NCI-H774 (cell line): ENCODE measurements around the gene ZNF783.

Experiments
- DNase-seq: peaks from one replicate; lab custom pipeline; 2025; lab: John Stamatoyannopoulos, UW

ZNF783 gene

DNA sequence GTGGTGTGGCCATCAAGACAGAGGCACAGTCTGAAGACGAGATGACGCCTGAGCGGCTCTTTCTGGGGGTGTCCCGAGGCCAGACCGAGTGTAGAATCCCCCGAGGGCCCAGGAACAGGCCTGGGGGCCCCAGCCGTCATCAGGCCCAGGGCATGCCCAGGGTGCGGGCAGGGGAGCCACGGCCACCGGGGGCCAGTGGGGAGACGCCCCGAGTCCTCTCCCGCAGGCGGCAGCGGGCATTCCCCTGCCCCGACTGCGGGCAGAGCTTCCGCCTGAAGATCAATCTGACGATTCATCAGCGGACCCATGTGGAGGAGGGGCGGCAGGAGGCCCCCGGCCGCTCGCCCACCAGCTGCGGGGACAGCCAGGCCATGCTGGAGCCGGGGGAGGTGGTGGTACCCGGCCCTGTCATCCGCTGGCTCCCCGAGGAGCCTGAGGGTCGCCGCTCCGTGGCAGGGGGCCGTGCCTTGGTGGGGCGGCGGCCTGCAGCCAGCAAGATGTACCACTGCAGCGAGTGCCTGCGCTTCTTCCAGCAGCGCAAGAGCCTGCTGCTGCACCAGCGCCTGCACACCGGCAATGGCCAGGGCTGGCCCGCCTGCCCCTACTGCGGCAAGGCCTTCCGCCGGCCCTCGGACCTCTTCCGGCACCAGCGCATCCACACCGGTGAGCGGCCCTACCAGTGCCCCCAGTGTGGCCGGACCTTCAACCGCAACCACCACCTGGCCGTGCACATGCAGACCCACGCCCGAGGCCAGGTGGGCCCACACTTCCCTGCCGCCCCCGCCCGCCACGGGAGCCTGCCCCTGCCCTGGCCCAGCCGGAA is 19.7 kb downstream of the ZNF783 start:
- DNase-seq: no peak

DNA sequence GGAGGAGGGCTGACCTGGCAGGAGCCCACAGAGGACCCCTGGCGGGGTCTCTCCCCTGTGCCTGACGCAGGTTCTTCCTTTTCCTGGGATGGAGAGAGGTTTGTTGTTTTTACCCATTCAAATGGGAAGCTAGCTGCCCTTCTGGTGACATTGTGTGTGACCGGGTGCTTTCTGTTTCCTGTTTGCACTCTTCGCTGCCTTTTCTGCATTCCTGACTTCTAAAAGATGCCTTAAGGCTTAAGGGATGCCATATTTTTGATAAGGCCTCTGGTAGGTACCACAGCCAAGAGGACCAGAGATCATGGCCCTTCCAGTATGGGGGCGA is 20.3 kb downstream of the ZNF783 start:
- DNase-seq: no peak

DNA sequence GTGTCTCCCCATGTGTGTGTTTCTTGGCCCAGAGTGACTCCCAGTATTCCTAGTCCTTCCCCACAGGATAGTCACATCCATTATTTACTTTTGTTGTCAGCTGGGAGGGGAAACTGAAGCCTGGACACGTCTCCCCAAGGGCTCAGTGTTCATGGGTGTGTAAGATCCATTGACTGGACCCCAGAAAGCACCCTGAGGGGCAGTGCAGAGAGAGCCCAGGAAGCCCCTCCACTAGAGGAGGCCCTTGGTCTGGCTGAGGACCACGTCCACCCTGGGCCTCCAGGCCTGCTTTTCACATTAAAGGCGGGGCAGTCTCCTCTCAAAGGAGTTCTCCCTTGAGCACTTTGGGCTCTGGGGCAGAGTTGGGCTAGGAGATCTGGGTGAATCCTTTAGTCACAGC is 21.3 kb downstream of the ZNF783 start:
- no peak for DNase-seq

DNA sequence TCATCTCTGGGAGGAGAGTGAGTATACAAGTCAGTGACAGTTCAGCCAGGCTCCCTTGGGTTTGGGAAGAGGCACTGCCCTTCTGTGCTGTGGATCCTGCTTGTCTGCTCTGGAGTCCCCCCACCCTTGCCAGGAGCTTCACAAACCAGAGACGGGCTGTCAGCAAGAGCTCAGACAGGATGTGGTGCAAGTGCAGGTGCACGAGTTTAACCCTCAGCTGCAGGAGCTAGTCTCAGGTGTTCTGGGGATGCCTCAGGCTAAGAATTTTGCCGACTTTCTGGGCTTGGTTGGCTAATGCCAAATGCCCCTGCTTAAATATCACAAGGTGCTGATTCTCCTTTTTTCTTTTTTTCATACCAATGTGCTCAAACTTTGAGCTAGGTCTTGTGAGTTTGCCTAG is 22.3 kb downstream of the ZNF783 start:
- DNase-seq: no peak

DNA sequence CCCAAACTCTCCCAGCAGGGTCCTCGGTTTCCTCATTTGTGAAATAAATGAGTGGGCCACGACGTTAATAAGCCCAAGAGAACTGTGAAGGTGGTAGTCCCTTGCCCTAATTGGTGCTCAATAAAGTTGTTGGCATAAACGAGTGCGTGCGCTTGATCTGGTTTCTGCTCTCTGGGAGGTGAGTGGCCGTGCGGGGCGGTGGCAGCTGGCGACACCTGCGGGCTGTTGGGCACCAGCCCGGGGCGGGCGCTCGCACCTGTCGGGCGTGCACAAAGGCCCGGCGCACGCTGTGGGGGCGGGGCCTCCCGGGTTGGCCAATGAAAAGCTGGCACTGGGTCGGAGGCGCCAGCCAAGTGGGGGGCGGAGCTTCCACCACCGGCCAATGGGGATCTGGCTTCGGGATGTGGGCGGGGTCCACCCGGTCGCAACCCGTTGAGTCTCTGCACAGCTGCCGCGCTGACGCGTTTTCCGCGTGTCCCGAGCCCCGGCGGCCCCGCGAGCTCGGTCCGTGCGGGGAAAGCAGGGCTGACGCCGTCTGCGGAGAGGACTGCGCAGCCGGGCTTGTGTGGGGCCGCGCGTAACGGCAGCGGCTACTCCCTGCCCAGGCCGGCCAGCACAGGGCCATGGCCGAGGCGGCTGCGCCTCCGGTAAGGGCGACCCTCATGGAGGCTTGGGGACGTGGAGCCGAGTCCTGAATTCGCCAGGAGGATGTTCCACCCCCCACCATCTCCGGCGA is 23.0 kb downstream of the ZNF783 start:
- peak; percentile 95 for DNase-seq

DNA sequence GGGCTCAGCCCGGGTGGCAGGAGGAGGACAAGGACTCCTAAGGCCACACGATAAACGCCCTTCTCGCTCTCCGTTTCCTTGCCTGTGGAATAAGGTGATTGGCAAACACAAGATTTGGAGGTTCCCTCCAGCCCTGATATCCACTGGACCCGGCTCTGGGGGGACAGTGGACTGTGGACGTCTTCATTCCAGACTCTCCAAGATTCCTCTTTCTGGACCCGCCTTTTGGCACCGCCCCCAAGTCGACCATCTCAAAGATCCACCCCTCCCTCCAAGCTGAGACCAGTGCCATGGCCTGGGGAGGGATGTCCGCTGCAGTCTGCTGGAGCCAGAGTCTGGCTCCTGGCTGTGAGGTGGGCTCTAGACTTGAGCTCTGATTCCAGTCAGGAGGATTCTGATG is 23.6 kb downstream of the ZNF783 start:
- no peak for DNase-seq

DNA sequence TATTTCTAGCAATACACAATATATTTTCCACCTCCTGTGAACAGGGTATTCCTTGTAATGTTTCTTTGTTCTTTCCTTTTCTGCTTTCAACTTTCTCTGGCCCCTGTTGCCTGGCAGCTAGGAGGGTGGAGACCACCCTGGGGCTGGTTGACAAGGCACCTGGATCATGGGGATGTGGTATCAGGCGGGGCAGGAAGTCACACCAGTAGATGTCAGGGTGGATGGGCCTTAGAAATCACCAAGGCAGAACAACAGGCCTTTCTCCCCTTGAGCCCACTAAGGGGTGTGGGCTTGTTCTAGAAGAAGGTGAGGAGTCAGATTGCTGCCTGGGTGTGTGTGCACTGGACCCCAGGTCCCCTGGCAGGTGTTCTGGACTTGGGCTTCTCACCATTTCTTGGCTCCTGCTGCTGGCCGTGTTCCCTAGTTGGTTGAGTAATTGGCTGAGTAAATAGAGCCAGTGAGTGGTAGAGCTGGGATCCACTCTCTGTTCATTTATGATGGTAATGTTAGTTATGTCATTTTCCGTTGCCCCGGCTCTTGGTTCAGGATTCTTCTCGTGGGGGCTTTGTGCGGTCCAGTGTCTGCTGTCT is 24.9 kb downstream of the ZNF783 start:
- DNase-seq: no peak

DNA sequence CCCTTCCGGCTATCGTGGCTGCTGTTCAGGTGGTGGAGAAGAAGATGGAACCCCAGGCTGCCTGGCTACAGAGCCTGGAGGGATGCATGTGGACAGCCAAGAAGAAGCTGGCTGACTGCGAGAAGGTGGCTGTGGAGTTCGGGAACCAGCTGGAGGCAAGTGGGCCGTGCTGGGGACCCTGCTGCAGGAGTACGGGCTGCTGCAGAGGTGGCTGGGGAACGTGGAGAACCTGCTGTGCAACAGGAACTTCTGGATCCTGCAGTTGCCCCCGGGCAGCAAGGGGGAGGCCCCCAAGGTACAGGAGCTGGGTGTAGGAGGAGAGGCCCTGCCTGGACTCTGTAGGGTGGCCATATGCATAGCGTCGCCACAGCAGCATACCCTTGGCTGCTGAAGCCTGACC is 25.6 kb downstream of the ZNF783 start:
- no peak for DNase-seq

DNA sequence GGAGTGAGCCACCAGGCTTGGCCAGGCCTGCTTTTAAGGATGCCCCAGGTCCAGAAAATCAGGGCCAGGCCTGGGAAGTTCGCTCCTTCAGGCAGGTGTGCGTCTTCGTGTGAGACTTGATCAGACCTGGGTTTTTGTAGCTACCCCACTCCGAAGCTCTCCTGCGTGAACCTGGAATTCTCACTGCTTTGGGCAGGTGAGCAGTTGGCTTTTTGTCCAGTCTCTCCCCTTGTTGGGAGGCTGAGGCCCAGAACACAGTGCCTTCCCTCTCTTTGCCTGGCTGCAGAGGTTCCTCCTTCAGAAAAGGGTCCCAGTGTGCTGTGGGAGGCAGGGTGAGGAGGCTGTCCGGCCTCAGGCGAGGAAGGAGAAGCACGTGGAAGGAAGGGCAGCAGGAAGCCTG is 27.3 kb downstream of the ZNF783 start:
- no peak for DNase-seq

DNA sequence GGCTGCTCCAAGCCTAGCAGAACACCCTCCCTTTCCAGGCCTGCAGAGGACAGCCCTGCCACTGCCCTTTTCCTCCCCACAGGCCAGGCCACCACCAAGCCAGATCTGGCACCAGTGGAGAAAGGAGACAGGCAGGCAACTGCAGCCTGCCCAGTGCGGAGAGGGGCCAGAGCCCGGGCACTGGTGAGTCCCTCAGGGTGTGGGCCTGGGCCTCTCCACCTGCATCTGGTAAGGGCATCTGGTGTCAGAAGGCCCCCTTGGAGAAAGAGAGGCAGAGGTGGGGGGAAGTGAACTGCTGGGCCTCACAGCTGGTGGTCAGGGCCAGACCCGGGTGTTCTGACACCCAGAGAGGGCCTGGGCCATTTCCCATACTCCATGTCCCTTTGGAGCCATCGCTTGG is 27.9 kb downstream of the ZNF783 start:
- no peak for DNase-seq

DNA sequence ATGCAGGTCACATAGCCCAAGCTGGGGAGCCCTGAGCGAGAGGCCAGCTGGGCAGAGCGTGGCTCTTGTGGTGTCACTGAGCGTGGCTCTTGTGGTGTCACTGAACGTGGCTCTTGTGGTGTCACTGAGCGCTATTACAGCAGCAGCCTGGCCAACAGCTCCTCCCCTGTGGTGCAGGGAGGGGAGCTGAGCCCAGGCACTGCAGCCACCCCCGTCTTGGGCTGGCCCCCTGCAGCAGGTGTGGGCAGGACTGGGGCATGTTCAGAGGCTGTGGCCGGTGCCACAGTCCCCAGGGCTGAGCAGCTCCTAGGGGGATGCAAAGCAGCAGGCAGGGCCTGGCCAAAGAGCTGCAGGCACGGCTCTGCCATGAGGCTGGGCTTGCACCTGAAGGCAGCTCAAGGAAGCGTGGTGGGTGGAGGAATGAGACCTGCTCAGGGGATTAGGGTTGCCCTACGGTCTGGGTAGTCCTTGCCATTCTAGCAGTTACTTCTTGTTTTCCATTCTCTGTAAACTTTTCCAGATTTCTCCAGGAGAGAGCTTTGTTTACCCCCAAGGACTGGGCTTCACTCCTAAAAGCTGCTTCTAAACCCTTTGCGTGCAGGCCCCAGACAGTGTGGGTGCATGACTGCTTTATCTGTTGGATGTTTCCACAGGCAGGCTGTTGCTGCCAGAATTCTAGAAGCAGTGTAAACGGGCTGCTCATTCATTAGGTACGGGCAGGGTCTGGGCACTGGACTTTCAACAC is 29.2 kb downstream of the ZNF783 start:
- DNase-seq: no peak

DNA sequence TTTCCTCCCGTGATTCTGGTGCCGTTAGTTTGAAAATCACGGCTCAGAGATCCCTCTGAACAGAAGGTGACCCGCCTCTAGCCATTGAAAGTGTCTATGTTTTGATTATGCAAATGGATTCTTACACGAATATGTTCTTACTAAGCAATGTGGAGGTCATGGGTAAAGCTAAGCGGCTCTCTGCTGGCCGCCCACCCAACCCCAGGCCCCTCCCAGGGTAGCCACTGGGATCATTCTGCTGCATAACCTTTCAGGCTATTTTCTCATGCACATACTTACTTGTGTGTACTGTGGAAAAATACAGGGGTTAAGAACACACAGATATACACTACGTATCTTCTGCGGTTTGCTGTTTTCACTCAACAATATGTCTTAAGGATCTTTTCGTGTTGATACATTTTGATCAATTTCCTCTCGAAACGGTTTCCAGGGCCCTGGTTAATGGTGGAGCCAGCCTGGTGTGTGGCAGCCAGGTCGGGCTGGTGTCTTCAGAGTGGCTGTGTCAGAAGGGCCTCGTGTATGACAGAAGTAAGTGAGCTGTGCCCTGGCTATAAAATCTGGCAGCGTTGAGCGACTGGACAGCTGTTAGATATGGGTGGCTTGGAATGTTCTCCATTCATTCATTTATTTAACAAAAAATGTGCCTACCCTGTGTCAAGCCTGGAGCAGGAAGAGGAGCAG is 29.9 kb downstream of the ZNF783 start:
- DNase-seq: no peak

DNA sequence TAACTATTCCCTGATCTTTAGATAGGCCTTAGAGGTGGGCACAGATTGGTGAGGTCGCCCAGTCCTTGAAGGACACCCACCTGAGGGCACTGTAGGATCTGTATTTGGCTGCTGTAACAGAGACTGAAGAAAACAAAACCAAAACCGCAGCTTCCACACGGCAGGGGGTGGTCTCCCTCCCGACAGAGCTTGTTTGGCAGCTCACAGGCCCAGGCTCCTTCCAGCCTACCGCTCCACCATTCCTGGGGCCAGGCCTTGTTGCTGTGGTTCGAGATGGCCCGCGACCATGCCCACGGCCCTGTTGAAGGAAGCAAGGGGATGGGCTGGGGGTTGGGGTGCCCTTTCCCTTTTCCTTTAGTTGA is 30.4 kb downstream of the ZNF783 start:
- no peak for DNase-seq

DNA sequence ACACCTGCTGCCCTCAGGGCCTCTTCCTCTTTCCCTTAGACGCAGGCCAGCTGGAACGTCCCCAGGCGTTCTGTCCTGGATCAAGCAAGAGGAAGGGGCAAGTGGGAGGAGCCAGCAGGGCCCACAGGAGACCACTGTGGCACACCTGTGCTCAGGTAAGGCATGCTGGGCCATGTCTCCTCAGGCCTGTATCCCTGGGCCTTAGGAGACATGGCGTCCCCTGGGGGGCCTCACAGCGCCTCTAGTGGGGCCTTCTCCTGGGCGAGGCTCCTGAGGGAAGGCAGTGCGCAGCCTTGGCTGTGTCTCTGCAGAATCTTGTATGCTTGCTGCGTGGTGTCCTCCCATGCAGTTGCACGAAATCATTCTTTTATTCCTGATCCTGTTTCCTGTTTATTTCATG is 31.3 kb downstream of the ZNF783 start:
- DNase-seq: no peak

DNA sequence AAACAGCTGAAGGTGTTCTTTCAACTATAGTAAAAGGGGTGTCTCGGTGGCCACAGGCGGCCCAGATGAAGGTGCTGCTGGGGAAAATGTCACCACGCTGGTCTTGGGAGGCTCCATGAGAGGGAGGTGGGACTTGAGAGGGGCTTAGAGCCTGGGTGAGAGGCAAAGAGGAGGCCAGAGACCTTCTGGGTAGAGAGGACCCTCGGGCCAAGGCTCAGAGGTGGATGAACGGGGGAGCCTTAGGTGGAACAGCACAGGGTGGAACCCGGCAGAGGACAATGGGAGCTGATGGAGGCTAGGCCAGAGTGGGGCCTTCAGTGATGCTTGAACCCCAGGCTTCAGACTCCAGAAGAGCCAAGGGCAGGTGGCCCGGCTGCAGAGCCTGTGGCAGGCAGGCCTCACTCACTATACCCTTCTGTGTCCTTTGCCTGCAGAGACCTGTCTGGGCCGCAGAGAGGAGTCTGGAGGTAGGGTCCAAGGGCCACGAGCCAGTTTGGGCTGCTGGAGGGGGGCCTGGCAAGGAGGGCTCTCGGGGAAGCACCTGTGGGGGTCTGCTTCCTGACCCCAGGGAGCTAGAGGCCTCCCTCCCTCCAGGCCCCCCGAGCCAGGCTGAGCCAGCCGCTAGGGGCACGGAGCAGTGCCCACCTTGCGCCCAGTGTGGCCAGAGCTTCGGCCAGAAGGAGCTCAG is 32.1 kb downstream of the ZNF783 start:
- DNase-seq: no peak

DNA sequence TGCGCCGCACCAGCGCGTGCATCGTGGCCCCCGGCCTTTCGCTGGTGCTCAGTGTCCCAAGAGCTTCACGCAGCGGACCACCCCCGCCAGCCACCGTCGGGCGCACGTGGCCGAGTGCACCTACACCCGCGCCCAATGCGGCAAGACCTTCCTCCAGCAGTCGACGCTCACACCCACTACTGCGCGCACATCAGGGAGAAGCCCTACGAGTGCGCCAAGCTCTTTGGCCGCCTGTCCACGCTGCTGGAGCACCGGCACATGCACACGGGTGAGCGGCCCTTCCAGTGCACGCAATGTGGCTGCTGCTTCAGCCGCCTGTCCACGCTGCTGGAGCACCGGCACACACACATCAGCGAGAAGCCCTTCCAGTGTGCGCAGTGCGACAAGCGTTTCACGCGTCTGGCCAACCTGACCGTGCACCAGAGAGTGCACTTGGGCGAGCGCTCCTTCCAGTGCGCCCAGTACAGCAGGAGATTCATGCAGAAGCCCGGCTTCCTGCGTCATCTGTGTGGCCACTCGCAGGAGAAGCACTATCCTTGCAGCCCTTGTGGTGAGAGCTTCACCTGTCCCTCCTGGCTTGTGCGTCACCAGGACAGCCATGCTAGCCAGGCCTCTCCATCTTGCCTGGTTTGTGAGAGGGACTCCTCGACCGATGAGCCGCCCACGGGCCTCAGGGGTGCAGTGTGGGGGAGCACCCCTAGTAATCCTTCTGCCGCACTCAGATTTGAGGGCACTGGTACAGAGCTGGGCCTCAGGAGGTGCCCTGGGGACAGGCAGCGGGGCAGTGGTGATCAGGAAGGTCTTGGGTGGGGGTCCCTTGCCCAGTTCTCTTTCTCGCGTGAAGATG is 32.9 kb downstream of the ZNF783 start:
- no peak for DNase-seq

DNA sequence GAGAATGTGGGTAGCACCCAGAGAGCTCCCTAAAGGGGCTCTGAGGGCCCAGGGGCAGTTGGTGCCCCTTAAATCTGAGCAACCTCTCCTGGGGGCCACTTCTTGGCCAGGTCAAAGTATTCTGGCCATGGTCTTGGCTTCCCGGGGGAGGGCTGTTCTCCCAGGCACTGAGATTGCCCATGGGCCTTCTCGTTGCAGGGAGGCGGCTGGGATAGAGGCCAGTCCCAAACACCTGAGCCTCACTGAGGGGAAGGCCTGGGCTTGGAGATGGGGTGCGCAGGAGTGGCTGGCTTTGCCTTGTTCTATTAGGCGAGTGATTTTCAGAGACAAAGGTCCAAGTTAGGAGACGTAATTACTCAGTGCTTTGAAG is 33.5 kb downstream of the ZNF783 start:
- no peak for DNase-seq

DNA sequence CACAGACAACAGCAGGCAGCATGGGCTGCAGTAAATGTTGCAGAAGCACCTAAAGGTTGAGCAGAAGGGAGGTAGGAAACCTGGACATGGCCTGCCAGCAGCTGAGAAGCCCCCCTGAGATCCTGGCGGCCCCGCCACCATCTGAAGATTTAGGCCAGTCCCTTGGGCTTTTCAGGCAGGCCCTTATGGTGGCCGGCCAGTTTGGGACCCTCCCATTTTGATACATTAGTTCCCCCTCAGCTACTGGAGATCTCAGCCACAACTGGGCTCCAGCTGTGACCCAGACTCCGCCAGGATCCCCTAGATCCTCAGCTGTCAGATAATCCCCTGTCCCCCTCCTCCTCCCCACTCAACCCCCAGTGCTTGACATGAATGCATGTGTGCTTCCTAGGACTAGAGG is 34.4 kb downstream of the ZNF783 start:
- no peak for DNase-seq

DNA sequence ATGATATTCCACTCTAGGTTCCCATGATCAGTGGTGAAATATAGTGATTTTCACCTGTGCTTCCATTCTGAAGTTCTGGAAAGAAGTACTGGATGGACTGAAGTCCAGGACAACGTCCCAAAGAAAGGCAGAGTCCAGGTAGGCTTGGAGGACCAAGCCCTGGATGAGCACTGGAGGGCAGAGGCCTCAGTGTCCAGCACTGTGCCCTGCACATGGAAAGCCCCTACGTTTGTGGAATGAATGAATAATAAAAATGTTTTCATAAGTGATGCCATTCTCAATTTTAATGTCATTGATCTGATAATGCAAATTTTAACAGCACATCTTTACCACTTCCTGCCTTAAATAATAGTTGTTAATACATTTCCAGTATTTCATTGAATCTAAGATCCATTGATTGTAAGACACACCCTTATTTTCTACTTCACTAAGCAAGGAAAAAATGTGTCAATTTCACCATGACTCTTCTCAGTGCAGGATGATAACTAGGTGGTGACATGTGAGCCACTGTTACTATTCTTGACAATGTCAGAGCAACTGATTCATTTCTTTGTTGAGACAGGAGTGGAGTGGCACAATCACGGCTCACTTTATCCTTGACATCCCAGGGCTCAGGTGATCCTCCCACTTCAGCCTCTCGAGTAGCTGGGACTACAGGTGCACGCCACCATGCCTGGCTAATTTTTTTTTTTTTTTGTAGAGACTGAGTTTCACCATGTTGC is 35.2 kb downstream of the ZNF783 start:
- DNase-seq: no peak
